ENCODE measurements around the gene ITPR2. TPM values are rescaled to one million over a fixed set of nuclear protein-coding genes. Genes with fewer than 3 reads are reported as not detected.

ITPR2 gene
- total RNA-seq, 2 experiments from 2014 or later = 25.6 to 44.7 TPM

GRCh38 chr12:26878661-26879119 lies 45.7 kb upstream of the ITPR2 start:
- no peaks in the 10 kb centered on the region for H3K9me3 ChIP-seq (ENCODE audit: low read length)
- H3K79me2 ChIP-seq (ENCODE audit: insufficient read depth, low read depth, low read length) = no peaks in the 10 kb centered on the region
- ChIA-PET POLR2A (interaction anchor here (0.5 to 1.8 kb wide), 10 partner anchors 10 to 1664 kb away, joined by 3 to 7 read pairs (median 3); partner anchors contain the start of gene ITPR2), CTCF (ENCODE audit: unreplicated experiment) (interaction anchor here (0.8 to 1.2 kb wide), 2 partner anchors 10 to 25 kb away, joined by 3 read pairs; no protein-coding TSS in a partner anchor)
- intact Hi-C loops (cut with micrococcal nuclease; ENCODE audit: unreplicated experiment) = loop anchor here (1.0 to 2.0 kb wide), 2 partner anchors 25 to 46 kb away; partner anchors contain the start of gene ITPR2
- H2AFZ ChIP-seq (ENCODE audit: low read length) = peak overlapping the region; percentile 75
- no peaks in the 10 kb centered on the region for H3K36me3 ChIP-seq (ENCODE audit: insufficient read depth, low read length)
- peak; percentile 87 for DNase-seq (ENCODE audit: low spot score)
- peak overlapping the region; percentile 76 for H3K4me2 ChIP-seq (ENCODE audit: low read length)
- peak overlapping the region; percentile 27 for H3K27ac ChIP-seq (ENCODE audit: low read depth, low read length, poor library complexity, severe bottlenecking)
- peak overlapping the region; percentile 38 for H3K4me3 ChIP-seq (ENCODE audit: low read depth, low read length, poor library complexity, severe bottlenecking)
- H3K9me2 ChIP-seq (ENCODE audit: insufficient read depth, low read length) = no peaks in the 10 kb centered on the region
- H3K4me1 ChIP-seq (ENCODE audit: insufficient read depth, low read length, poor library complexity, severe bottlenecking) = peaks cover 18% of the 10 kb centered on the region
- BruUV-seq (replicated peaks) = no TSS peak
- TF ChIP-seq EZH2phosphoT487 (IDR thresholded peaks at IDR 0.05; ENCODE audit: borderline replicate concordance, low read depth, low read length) = no peak
- no peak for TF ChIP-seq CTCF (conservative IDR thresholded peaks at IDR 0.05; ENCODE audit: low read length)
- H4K20me1 ChIP-seq (ENCODE audit: insufficient read depth, low read length) = no peaks in the 10 kb centered on the region

- H3K79me2 ChIP-seq (ENCODE audit: insufficient read depth, low read depth, low read length) = no peaks in the 10 kb centered on the region
- no TSS peak for BruUV-seq (replicated peaks)
- H3K4me3 ChIP-seq (ENCODE audit: low read depth, low read length, poor library complexity, severe bottlenecking) = no peak overlapping the region
- H3K9me2 ChIP-seq (ENCODE audit: insufficient read depth, low read length) = no peaks in the 10 kb centered on the region
- no peaks in the 10 kb centered on the region for H3K36me3 ChIP-seq (ENCODE audit: insufficient read depth, low read length)
- no peak overlapping the region for H3K27ac ChIP-seq (ENCODE audit: low read depth, low read length, poor library complexity, severe bottlenecking)
- TF ChIP-seq EZH2phosphoT487 (IDR thresholded peaks at IDR 0.05; ENCODE audit: borderline replicate concordance, low read depth, low read length) (no peak), CTCF (conservative IDR thresholded peaks at IDR 0.05; ENCODE audit: low read length) (no peak)
- H3K4me2 ChIP-seq (ENCODE audit: low read length) = no peak overlapping the region
- POLR2A ChIA-PET = interaction anchor here (0.6 to 1.2 kb wide), 2 partner anchors 52 to 880 kb away, joined by 3 to 7 read pairs; no protein-coding TSS in a partner anchor
- CTCF ChIA-PET (ENCODE audit: unreplicated experiment) = no interaction called here
- intact Hi-C loops (cut with micrococcal nuclease; ENCODE audit: unreplicated experiment) = no loop called here
- no peak for DNase-seq (ENCODE audit: low spot score)
- no peaks in the 10 kb centered on the region for H3K9me3 ChIP-seq (ENCODE audit: low read length)
- no peak overlapping the region for H2AFZ ChIP-seq (ENCODE audit: low read length)
- H4K20me1 ChIP-seq (ENCODE audit: insufficient read depth, low read length) = no peaks in the 10 kb centered on the region
- peaks cover 18% of the 10 kb centered on the region for H3K4me1 ChIP-seq (ENCODE audit: insufficient read depth, low read length, poor library complexity, severe bottlenecking)
Observed at GRCh38 chr12:26874501-26875296, 41.7 kb upstream of the ITPR2 start.

GRCh38 chr12:26872625-26873024 lies 39.6 kb upstream of the ITPR2 start:
- no TSS peak for BruUV-seq (replicated peaks)
- no peaks in the 10 kb centered on the region for H3K36me3 ChIP-seq (ENCODE audit: insufficient read depth, low read length)
- H3K4me2 ChIP-seq (ENCODE audit: low read length) = no peak overlapping the region
- no peaks in the 10 kb centered on the region for H3K79me2 ChIP-seq (ENCODE audit: insufficient read depth, low read depth, low read length)
- CTCF ChIA-PET (ENCODE audit: unreplicated experiment) = no interaction called here
- H3K9me3 ChIP-seq (ENCODE audit: low read length) = no peaks in the 10 kb centered on the region
- H3K9me2 ChIP-seq (ENCODE audit: insufficient read depth, low read length) = no peaks in the 10 kb centered on the region
- H4K20me1 ChIP-seq (ENCODE audit: insufficient read depth, low read length) = no peaks in the 10 kb centered on the region
- DNase-seq (ENCODE audit: low spot score) = no peak
- no peak overlapping the region for H2AFZ ChIP-seq (ENCODE audit: low read length)
- no peak overlapping the region for H3K27ac ChIP-seq (ENCODE audit: low read depth, low read length, poor library complexity, severe bottlenecking)
- POLR2A ChIA-PET = no interaction called here
- TF ChIP-seq CTCF (conservative IDR thresholded peaks at IDR 0.05; ENCODE audit: low read length) = no peak
- no peak for TF ChIP-seq EZH2phosphoT487 (IDR thresholded peaks at IDR 0.05; ENCODE audit: borderline replicate concordance, low read depth, low read length)
- intact Hi-C loops (cut with micrococcal nuclease; ENCODE audit: unreplicated experiment) = no loop called here
- H3K4me3 ChIP-seq (ENCODE audit: low read depth, low read length, poor library complexity, severe bottlenecking) = no peak overlapping the region
- H3K4me1 ChIP-seq (ENCODE audit: insufficient read depth, low read length, poor library complexity, severe bottlenecking) = no peaks in the 10 kb centered on the region
